ENCODE data around the gene SLC30A2. TPM values are rescaled to one million over a fixed set of nuclear protein-coding genes. Genes with fewer than 3 reads are reported as not detected.

The SLC30A2 gene
- polyA plus RNA-seq, 1 donor (not counting 4 experiments of a cell fraction or from before 2014, with no cell fraction given): not detected

GRCh38 chr1:25989440-25990234 lies 56.3 kb downstream of the SLC30A2 start:
- Histone ChIP-seq H3K27ac (ENCODE audit: control insufficient read depth, insufficient read depth, low read length) (no peak overlapping the region), H3K9me1 (ENCODE audit: control insufficient read depth, extremely low read depth, insufficient read depth, low read length) (no peaks in the 10 kb centered on the region), H4K20me1 (ENCODE audit: control insufficient read depth, extremely low read depth, insufficient read depth, low read length) (no peaks in the 10 kb centered on the region), H3K4me1 (ENCODE audit: control insufficient read depth, extremely low read depth, insufficient read depth, low read length) (no peaks in the 10 kb centered on the region), H3K79me2 (ENCODE audit: control insufficient read depth, insufficient read depth, low read length) (no peaks in the 10 kb centered on the region), H3K9ac (ENCODE audit: control insufficient read depth, extremely low read depth, insufficient read depth, low read length) (no peak overlapping the region), H3K9me3 (ENCODE audit: control insufficient read depth, low read depth, low read length) (no peaks in the 10 kb centered on the region), H3K36me3 (ENCODE audit: control insufficient read depth in 2 of 2, extremely low read depth in 1 of 2, insufficient read depth in 2 of 2, low read length in 2 of 2) (peaks cover 5 to 18% of the 10 kb centered on the region in 2 experiments), H3K4me2 (ENCODE audit: control insufficient read depth, extremely low read depth, insufficient read depth, low read depth, low read length) (no peak overlapping the region), H2AFZ (ENCODE audit: control insufficient read depth, low read length) (no peak overlapping the region), H3K27me3 (ENCODE audit: control insufficient read depth, extremely low read depth, insufficient read depth, low read length) (no peaks in the 10 kb centered on the region), H3K4me3 (ENCODE audit: control insufficient read depth in 2 of 3, extremely low read depth in 1 of 3, insufficient read depth in 2 of 3, low read depth in 1 of 3, low read length in 3 of 3) (no peak overlapping the region)
- DNase-seq (ENCODE audit: low read depth, low spot score) (no peak), FAIRE-seq (no peak)
- dilution Hi-C loops (cut with MboI; ENCODE audit: extremely low pct_ligation_motif_present, low sequenced_read_pairs): loop anchor here (25.0 kb wide), 1 partner anchor 102 kb away; the partner anchor contains the start of gene PAQR7
- TF ChIP-seq CTCF (optimal IDR thresholded peaks at IDR 0.05 in 1 of 3, IDR thresholded peaks at IDR 0.05 in 1 of 3, conservative IDR thresholded peaks at IDR 0.05 in 1 of 3; ENCODE audit: extremely low read depth in 1 of 3, insufficient read depth in 2 of 3, low read length in 3 of 3): no peak

GRCh38 chr1:25987951-25988350 lies 58.0 kb downstream of the SLC30A2 start:
- no peak for TF ChIP-seq EZH2 (IDR thresholded peaks at IDR 0.05; ENCODE audit: low read length)
- no peak for TF ChIP-seq CTCF (optimal IDR thresholded peaks at IDR 0.05 in 1 of 3, IDR thresholded peaks at IDR 0.05 in 1 of 3, conservative IDR thresholded peaks at IDR 0.05 in 1 of 3; ENCODE audit: extremely low read depth in 1 of 3, insufficient read depth in 2 of 3, low read length in 3 of 3)
- DNase-seq (ENCODE audit: low read depth, low spot score) (no peak), FAIRE-seq (no peak)
- Histone ChIP-seq H3K9me1 (ENCODE audit: control insufficient read depth, extremely low read depth, insufficient read depth, low read length) (no peaks in the 10 kb centered on the region), H2AFZ (ENCODE audit: control insufficient read depth, low read length) (no peak overlapping the region), H3K36me3 (ENCODE audit: control insufficient read depth in 2 of 2, extremely low read depth in 1 of 2, insufficient read depth in 2 of 2, low read length in 2 of 2) (peaks cover 5 to 25% of the 10 kb centered on the region in 2 experiments), H3K9me3 (ENCODE audit: control insufficient read depth, low read depth, low read length) (no peaks in the 10 kb centered on the region), H4K20me1 (ENCODE audit: control insufficient read depth, extremely low read depth, insufficient read depth, low read length) (no peaks in the 10 kb centered on the region), H3K4me2 (ENCODE audit: control insufficient read depth, extremely low read depth, insufficient read depth, low read depth, low read length) (no peak overlapping the region), H3K27ac (ENCODE audit: control insufficient read depth, insufficient read depth, low read length) (no peak overlapping the region), H3K27me3 (ENCODE audit: control insufficient read depth, extremely low read depth, insufficient read depth, low read length) (no peaks in the 10 kb centered on the region), H3K4me1 (ENCODE audit: control insufficient read depth, extremely low read depth, insufficient read depth, low read length) (no peaks in the 10 kb centered on the region), H3K79me2 (ENCODE audit: control insufficient read depth, insufficient read depth, low read length) (no peaks in the 10 kb centered on the region), H3K9ac (ENCODE audit: control insufficient read depth, extremely low read depth, insufficient read depth, low read length) (no peak overlapping the region), H3K4me3 (ENCODE audit: control insufficient read depth in 2 of 3, extremely low read depth in 1 of 3, insufficient read depth in 2 of 3, low read depth in 1 of 3, low read length in 3 of 3) (no peak overlapping the region)
- dilution Hi-C loops (cut with MboI; ENCODE audit: extremely low pct_ligation_motif_present, low sequenced_read_pairs): loop anchor here (25.0 kb wide), 1 partner anchor 101 kb away; the partner anchor contains the start of gene PAQR7

Small RNA genes within 50 kb of the gene (small RNA-seq; reads per million reads assigned to genes)
- gene RF00283 (ENCODE audit: insufficient read length in 3 of 3, low read depth in 3 of 3, low replicate concordance in 1 of 3) (0 reads per million in 3 experiments), gene RF00492 (ENCODE audit: insufficient read length in 3 of 3, low read depth in 3 of 3, low replicate concordance in 1 of 3) (0 reads per million in 3 experiments)

Other genes starting within 250 kb of the SLC30A2 start
- 13.4 to 56.3 TPM (median 15.4 TPM) in 3 replicates for gene SELENON, start 245.9 kb downstream of the SLC30A2 start, polyA plus RNA-seq
- 31.6 to 37.3 TPM (median 32.6 TPM) in 3 replicates for gene MTFR1L, start 226.2 kb downstream of the SLC30A2 start, polyA plus RNA-seq
- gene AUNIP, start 186.7 kb downstream of the SLC30A2 start, polyA plus RNA-seq: 6.2 to 9.3 TPM (median 8.0 TPM) in 3 replicates
- gene PAQR7, start 170.4 kb downstream of the SLC30A2 start, polyA plus RNA-seq: 14.5 to 32.1 TPM (median 21.7 TPM) in 3 replicates
- gene STMN1, start 139.7 kb downstream of the SLC30A2 start, polyA plus RNA-seq: 16.2 to 96.9 TPM (median 82.8 TPM) in 3 replicates
- 15.5 to 17.8 TPM (median 15.9 TPM) in 3 replicates for gene PAFAH2, start 48.1 kb downstream of the SLC30A2 start, polyA plus RNA-seq
- gene EXTL1, start 24.3 kb downstream of the SLC30A2 start, polyA plus RNA-seq: 0.11 to 0.13 TPM in 2 of 3 replicates, not detected in the other
- gene TRIM63, start 21.5 kb upstream of the SLC30A2 start, polyA plus RNA-seq: not detected in 3 replicates
- 1.1 to 2.8 TPM (median 1.6 TPM) in 3 replicates for gene PDIK1L, start 65.7 kb upstream of the SLC30A2 start, polyA plus RNA-seq
- gene FAM110D, start 113.0 kb upstream of the SLC30A2 start, polyA plus RNA-seq: not detected in 3 replicates
- gene C1orf232, start 122.8 kb upstream of the SLC30A2 start, polyA plus RNA-seq: not detected in 3 replicates
- 26.0 to 45.2 TPM (median 28.1 TPM) in 3 replicates for gene ZNF593, start 123.8 kb upstream of the SLC30A2 start, polyA plus RNA-seq
- 0.15 TPM in 1 of 3 replicates, not detected in the others for gene ZNF593OS, start 125.7 kb upstream of the SLC30A2 start, polyA plus RNA-seq
- 10.6 to 20.2 TPM (median 12.8 TPM) in 3 replicates for gene CNKSR1, start 131.4 kb upstream of the SLC30A2 start, polyA plus RNA-seq
- 0.04 to 0.06 TPM in 2 of 3 replicates, not detected in the other for gene CATSPER4, start 144.5 kb upstream of the SLC30A2 start, polyA plus RNA-seq
- 14.8 to 17.0 TPM (median 15.4 TPM) in 3 replicates for gene CEP85, start 188.1 kb upstream of the SLC30A2 start, polyA plus RNA-seq
- gene SH3BGRL3, start 234.0 kb upstream of the SLC30A2 start, polyA plus RNA-seq: 175 to 234 TPM (median 196 TPM) in 3 replicates

Measured in keratinocyte (primary cell).